Uterus (tissue), 2 donors: Measurements from ENCODE around the gene ACAD10.

ENCODE experiments used
- CTCF ChIP-seq, 4 experiments: fragments of 200-600 bp in 2 of 4; fragments of 450-650 bp in 2 of 4; sonication (generic) in 2 of 4; IDR thresholded peaks; one replicate each; pipeline ENCODE4 v1.5.1; 2016 to 2019; ENCODE audit warnings: antibody characterized with exemption in 4 of 4, mild to moderate bottlenecking in 2 of 4, moderate library complexity in 1 of 4
- POLR2A ChIP-seq, 2 donors: fragments of 450-650 bp; IDR thresholded peaks; one replicate each; pipeline ENCODE4 v1.6.1; 2016; ENCODE audit warnings: antibody characterized with exemption in 2 of 2, mild to moderate bottlenecking in 1 of 2, moderate library complexity in 1 of 2

GRCh38 chr12:111685322-111685810, 487 bp upstream of the ACAD10 start:
- no peak for TF ChIP-seq CTCF (IDR thresholded peaks at IDR 0.05)
- no peak for TF ChIP-seq POLR2A (IDR thresholded peaks at IDR 0.05)
